ENCODE measurements around the gene FAAH2. TPM values are rescaled to one million over a fixed set of nuclear protein-coding genes. Genes with fewer than 3 reads are reported as not detected.

FAAH2 gene
- polyA plus RNA-seq, 1 donor (not counting 4 experiments of a cell fraction or from before 2014, with no cell fraction given): 1.7 TPM

DNA sequence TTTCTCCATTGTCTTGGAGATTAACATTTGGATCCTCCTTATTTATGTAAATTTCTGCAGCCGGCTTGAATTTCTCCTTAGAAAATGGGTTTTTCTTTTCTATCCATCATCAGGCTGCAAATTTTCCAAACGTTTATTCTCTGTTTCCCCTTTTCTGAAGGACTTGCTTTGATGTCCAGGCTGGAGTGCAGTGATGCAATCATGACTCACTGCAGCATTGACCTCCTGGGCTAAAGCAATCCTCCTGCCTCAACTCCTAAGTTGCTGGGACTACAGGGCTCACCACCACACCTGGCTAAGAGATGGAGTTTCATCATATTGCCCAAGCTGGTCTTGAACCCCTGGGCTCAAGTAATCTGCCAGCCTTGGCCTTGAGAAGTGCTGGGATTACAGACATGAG, 161.3 kb downstream of the FAAH2 start:
- FAIRE-seq: no peak
- dilution Hi-C loops (cut with MboI; ENCODE audit: extremely low pct_ligation_motif_present, low sequenced_read_pairs): no loop called here

DNA sequence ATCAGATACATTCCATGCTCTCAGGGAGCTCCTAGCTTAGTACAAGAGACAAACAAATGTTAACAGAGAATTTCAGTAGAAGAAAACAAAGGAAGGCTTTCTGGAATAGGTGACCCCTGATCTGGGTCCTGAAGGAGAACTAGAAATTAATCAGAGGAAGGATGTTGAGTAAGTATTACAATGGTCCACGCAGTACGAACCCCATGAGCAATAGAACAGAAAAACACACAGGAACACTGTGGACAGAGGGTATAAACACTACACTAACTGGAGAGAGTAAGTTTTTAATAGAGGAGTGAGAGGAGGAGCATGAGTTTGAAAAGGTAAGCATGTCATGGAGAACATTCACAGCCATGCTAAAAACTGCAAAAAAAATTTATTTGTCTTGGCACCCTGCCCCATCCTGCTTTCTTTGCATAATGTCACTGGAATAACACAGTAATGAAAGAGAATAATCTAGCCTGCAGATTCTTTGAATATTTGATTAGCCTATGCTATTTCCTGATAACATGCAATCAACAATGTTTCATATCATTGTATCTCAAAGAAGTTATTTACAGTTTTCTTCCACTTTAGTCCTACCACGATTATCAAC, 165.0 kb downstream of the FAAH2 start:
- FAIRE-seq (no peak), DNase-seq (ENCODE audit: low read depth, low spot score) (no peak)
- no peaks in the 10 kb centered on the region for H3K79me2 ChIP-seq (ENCODE audit: control insufficient read depth, insufficient read depth, low read length)
- no peaks in the 10 kb centered on the region for H3K9me1 ChIP-seq (ENCODE audit: control insufficient read depth, extremely low read depth, insufficient read depth, low read length)
- H3K9me3 ChIP-seq (ENCODE audit: control insufficient read depth, low read depth, low read length): no peaks in the 10 kb centered on the region
- no peak overlapping the region for H3K9ac ChIP-seq (ENCODE audit: control insufficient read depth, extremely low read depth, insufficient read depth, low read length)
- H3K4me1 ChIP-seq (ENCODE audit: control insufficient read depth, extremely low read depth, insufficient read depth, low read length): no peaks in the 10 kb centered on the region
- no peaks in the 10 kb centered on the region for H3K36me3 ChIP-seq (ENCODE audit: control insufficient read depth in 2 of 2, extremely low read depth in 1 of 2, insufficient read depth in 2 of 2, low read length in 2 of 2)
- no peak overlapping the region for H3K4me2 ChIP-seq (ENCODE audit: control insufficient read depth, extremely low read depth, insufficient read depth, low read depth, low read length)
- TF ChIP-seq EZH2 (IDR thresholded peaks at IDR 0.05; ENCODE audit: low read length): no peak
- TF ChIP-seq, protein P1, sequence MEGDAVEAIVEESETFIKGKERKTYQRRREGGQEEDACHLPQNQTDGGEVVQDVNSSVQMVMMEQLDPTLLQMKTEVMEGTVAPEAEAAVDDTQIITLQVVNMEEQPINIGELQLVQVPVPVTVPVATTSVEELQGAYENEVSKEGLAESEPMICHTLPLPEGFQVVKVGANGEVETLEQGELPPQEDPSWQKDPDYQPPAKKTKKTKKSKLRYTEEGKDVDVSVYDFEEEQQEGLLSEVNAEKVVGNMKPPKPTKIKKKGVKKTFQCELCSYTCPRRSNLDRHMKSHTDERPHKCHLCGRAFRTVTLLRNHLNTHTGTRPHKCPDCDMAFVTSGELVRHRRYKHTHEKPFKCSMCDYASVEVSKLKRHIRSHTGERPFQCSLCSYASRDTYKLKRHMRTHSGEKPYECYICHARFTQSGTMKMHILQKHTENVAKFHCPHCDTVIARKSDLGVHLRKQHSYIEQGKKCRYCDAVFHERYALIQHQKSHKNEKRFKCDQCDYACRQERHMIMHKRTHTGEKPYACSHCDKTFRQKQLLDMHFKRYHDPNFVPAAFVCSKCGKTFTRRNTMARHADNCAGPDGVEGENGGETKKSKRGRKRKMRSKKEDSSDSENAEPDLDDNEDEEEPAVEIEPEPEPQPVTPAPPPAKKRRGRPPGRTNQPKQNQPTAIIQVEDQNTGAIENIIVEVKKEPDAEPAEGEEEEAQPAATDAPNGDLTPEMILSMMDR (optimal IDR thresholded peaks at IDR 0.05 in 1 of 3, IDR thresholded peaks at IDR 0.05 in 1 of 3, conservative IDR thresholded peaks at IDR 0.05 in 1 of 3; ENCODE audit: extremely low read depth in 1 of 3, insufficient read depth in 2 of 3, low read length in 3 of 3): no peak
- dilution Hi-C loops (cut with MboI; ENCODE audit: extremely low pct_ligation_motif_present, low sequenced_read_pairs): no loop called here
- H4K20me1 ChIP-seq (ENCODE audit: control insufficient read depth, extremely low read depth, insufficient read depth, low read length): no peaks in the 10 kb centered on the region
- no peaks in the 10 kb centered on the region for H3K27me3 ChIP-seq (ENCODE audit: control insufficient read depth, extremely low read depth, insufficient read depth, low read length)
- no peak overlapping the region for H3K27ac ChIP-seq (ENCODE audit: control insufficient read depth, insufficient read depth, low read length)
- H3K4me3 ChIP-seq (ENCODE audit: control insufficient read depth in 2 of 3, extremely low read depth in 1 of 3, insufficient read depth in 2 of 3, low read depth in 1 of 3, low read length in 3 of 3): no peak overlapping the region
- H2AFZ ChIP-seq (ENCODE audit: control insufficient read depth, low read length): no peak overlapping the region

More for the DNA sequence above, 161.3 kb downstream of the FAAH2 start:
- Histone ChIP-seq H3K4me1 (ENCODE audit: control insufficient read depth, extremely low read depth, insufficient read depth, low read length) (no peaks in the 10 kb centered on the region), H3K27ac (ENCODE audit: control insufficient read depth, insufficient read depth, low read length) (no peak overlapping the region), H3K4me3 (ENCODE audit: control insufficient read depth in 2 of 3, extremely low read depth in 1 of 3, insufficient read depth in 2 of 3, low read depth in 1 of 3, low read length in 3 of 3) (no peak overlapping the region), H3K36me3 (ENCODE audit: control insufficient read depth in 2 of 2, extremely low read depth in 1 of 2, insufficient read depth in 2 of 2, low read length in 2 of 2) (no peaks in the 10 kb centered on the region), H3K4me2 (ENCODE audit: control insufficient read depth, extremely low read depth, insufficient read depth, low read depth, low read length) (no peak overlapping the region), H3K27me3 (ENCODE audit: control insufficient read depth, extremely low read depth, insufficient read depth, low read length) (no peaks in the 10 kb centered on the region), H3K9me3 (ENCODE audit: control insufficient read depth, low read depth, low read length) (peaks cover 2% of the 10 kb centered on the region), H3K9me1 (ENCODE audit: control insufficient read depth, extremely low read depth, insufficient read depth, low read length) (no peaks in the 10 kb centered on the region), H4K20me1 (ENCODE audit: control insufficient read depth, extremely low read depth, insufficient read depth, low read length) (no peaks in the 10 kb centered on the region), H3K79me2 (ENCODE audit: control insufficient read depth, insufficient read depth, low read length) (no peaks in the 10 kb centered on the region), H3K9ac (ENCODE audit: control insufficient read depth, extremely low read depth, insufficient read depth, low read length) (no peak overlapping the region), H2AFZ (ENCODE audit: control insufficient read depth, low read length) (no peak overlapping the region)
- TF ChIP-seq, protein P1 (optimal IDR thresholded peaks at IDR 0.05 in 1 of 3, IDR thresholded peaks at IDR 0.05 in 1 of 3, conservative IDR thresholded peaks at IDR 0.05 in 1 of 3; ENCODE audit: extremely low read depth in 1 of 3, insufficient read depth in 2 of 3, low read length in 3 of 3): no peak
- no peak for TF ChIP-seq EZH2 (IDR thresholded peaks at IDR 0.05; ENCODE audit: low read length)
- DNase-seq (ENCODE audit: low read depth, low spot score): no peak
